NCI-H1417 (cell line): ENCODE data around the gene FSTL4.

ENCODE experiments used
- DNase-seq, 3 experiments: peaks; one replicate each; lab custom pipeline; 2025; lab: John Stamatoyannopoulos, UW

The FSTL4 gene

DNA sequence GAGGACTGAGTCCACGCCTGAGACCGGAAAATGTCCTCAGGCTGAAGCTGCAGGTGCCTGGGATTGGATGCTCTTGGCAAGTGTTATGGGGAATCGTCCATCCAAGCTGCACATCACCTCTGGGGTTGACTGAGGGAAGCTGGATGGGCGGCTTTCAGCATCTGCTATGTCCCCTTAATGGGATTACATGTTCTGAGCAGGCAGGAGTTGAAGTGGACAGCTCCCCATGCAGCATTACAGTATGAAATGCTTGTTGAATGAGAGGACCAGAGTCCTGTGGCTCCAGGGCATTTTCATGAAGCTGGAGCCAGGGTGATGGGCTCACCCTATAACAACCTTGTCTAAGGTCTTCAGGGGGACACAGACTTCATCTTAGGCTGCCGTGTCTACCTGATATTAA, 289.6 kb downstream of the FSTL4 start:
- DNase-seq: no peak

DNA sequence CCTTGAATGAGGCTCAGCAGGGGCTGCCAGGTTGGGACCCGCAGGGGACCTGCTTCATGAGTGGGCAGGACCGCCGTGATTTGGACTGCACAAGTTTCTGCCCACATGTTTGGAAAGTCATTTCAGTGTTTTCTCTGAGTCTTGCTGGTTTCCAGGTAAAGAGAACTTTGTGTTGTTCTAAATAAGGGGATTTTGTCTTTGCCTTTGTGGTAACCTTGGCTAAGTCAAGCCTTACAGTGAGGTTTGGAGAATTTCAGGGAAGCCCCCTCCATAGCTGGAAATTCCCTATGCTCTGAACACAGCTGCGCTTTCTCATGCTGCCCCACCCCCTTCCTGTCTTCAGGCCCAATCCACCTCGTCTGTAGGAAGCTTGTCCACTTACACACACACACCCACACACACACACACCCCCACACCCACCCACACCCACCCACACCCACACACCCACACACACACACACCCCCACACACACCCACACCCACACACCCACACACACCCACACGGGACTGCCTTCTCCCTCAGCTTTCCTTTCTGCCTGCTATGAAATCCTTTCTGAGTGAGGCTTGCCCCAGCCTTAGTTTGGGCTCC, 290.4 kb downstream of the FSTL4 start:
- no peak for DNase-seq

- no peak for DNase-seq
These were observed 291.0 kb downstream of the FSTL4 start for GRCh38 chr5:133321286-133321832.

- no peak for DNase-seq
These were observed 292.3 kb downstream of the FSTL4 start for GRCh38 chr5:133319905-133320520.

DNA sequence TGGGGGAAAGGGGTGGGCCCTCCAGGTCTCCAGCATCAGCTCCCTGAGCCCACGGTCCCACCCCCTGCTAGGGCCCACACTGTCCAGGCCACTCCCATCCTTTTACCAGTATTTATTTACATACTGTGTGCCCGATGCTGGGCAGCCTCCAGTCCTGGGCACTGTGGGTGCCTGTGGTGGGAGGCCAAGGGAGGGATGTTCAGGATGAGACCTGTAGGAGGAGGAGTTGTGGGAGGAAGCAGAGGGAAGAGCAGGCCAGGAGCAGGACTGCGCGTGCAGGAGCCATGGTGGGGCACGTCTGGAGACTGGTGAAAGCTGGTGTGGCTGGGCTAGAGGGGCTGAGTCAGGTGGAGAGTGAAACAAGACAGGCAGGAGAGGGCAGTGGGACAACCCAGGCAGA, 293.1 kb downstream of the FSTL4 start:
- no peak for DNase-seq

DNA sequence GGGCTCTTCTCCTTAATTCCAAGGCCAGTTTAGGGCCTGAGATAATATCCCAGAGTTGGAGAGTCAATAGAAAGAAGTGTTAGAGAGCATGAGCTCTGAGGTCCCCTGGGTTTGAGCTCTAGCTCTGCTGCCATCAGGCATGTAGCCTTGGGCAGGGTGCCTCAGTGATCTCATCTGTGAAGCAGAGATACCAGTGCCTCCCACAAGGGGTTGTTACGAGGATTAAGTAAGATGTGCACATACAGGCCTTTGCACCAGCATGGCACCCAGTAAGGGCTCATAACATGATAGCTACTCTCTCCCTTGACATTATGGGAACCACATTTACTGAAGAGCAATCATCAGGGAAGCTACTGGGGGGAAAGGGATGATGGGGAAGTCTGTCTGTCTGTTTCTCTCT, 294.8 kb downstream of the FSTL4 start:
- DNase-seq: no peak

DNA sequence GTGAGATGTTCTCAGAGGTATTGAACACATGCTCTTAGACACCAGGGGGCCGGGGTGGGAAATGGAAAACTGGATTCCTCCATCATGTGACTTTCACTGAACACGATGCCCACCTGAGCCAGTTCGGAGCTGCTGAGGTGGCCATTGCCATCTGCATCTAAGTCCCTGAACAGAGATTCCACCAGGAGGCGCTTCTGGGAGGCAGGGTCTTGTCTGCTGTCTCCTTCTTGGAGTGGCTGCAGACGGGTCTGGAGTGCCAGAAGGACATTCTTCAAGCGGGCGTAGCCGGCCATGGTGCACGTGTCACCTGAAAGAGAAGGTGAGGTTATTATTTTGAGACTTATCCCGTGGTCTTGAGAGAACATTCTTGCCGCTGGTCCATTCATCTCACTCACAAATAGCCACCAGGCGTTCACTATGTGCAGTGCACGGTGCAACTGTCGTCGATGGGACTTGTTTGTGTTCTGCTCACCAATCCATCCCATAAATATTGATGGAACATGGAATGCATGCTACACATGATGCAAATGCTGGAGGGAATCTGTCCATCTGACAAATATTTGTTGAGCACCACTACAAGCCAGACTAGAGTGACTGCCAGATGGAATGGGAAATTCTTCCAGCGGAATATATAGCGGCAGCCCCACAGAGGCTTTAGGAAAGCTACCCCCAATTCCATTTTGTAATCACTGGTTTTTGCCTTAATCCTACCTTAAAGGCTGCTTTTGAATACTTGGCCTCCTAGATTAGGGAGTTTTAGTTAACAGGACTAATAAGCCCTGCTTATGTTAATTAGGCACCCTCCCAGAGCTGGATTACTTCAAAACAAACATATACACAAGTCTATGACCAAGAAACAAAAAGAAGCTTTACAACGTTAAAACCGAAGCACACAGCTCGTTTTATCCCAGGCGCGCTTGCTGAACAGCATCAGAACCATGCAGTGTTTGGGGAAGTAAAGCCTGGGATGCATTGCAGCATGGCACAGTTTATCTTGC, 295.7 kb downstream of the FSTL4 start:
- no peak for DNase-seq

DNA sequence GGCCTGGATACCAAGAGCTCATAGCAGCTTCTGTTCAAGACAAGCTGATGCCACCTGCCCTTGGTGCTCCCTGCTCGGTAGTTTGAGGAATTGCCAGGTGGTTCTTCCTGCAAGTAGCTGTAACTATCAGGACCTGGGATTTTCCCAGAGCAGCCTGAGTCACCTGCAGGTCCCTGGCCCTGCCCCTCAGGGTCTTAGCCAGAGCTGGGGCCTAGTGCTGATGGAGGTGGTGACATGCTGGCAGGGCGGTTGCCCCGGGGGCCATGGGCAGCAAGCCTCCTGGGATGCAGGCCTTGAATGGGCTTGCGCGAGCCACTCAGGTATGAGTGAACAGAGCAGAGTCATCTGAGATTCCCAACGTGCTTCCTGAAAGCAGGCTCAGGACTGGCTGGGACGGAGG, 298.3 kb downstream of the FSTL4 start:
- peak in 2 of 3 experiments; percentile 26 to 73 for DNase-seq

GRCh38 chr5:133311176-133311575, 301.2 kb downstream of the FSTL4 start:
- DNase-seq: peak in 1 of 3 experiments; percentile 41

- DNase-seq: no peak
These were observed 302.2 kb downstream of the FSTL4 start for GRCh38 chr5:133309984-133310621.

DNA sequence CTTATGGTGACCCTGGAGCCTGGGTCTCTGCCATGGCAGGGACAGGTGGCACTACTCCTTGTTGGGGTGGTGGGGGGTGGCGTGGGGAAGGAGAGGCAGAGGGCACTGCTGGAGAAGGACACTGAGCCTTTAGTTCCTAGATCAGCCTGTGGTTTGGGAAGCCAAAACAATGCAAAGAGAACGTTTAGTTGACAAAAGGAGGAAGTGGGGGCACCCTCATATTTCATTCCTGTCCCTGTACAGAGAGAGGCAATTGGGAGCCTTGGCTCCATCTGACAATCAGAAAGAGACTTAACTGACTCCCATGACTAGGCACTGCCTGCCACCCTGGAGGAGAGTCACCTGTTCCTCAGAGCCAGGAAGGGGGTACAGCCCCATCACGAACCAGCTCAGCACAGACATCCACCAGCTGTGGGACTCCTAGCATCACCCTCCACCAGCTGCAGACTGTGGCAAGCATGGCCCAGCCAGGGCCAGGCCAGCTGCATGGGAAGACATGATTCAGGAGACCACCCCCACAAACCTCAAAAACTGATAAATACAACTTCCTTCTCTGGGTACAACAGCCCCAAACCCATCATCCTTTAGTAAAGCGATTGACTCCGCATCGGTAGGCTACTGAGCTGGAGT, 303.1 kb downstream of the FSTL4 start:
- no peak for DNase-seq

DNA sequence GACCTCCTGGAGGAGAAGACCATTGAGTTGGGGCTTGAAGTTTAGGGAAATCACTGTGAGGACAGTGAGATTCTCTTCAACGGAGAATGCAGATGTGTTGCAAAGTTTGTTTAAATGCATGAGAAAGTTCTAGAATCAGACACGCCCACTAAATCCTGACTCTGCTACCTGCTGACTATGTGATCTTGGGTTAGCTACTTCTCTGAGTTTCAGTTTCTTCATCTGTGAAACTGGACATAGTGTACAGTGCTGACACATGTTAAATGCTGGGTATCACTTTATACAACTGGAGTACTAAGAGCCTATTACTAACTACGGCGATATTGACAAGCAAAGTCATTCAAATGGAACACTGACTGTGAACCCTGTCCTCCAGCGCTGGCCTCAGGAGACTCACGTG, 305.1 kb downstream of the FSTL4 start:
- DNase-seq: no peak

- no peak for DNase-seq
These were observed 307.6 kb downstream of the FSTL4 start for GRCh38 chr5:133304707-133305216.

GRCh38 chr5:133304178-133304577, 308.2 kb downstream of the FSTL4 start:
- peak in 1 of 3 experiments; percentile 35 for DNase-seq

GRCh38 chr5:133303298-133303697, 309.0 kb downstream of the FSTL4 start:
- DNase-seq: no peak

DNA sequence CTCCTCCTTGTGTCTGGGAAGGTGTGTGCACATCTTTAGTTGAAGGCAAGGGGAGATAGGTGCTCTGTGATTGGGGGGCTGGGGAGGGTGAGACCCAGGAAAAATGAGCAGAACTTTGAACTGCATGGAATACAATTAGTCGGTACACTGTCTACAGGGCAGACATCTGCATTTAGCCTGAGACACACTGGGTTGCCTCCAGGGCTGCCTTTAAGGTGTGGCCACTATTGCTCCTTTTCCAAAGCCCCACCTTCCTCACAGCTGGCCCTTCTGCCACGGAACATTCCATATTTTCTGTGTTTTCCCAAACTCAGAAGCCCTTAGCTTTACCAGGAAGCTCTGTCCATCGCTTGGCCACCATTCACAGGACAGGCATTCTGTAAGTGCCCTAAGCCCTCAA, 312.6 kb downstream of the FSTL4 start:
- no peak for DNase-seq

DNA sequence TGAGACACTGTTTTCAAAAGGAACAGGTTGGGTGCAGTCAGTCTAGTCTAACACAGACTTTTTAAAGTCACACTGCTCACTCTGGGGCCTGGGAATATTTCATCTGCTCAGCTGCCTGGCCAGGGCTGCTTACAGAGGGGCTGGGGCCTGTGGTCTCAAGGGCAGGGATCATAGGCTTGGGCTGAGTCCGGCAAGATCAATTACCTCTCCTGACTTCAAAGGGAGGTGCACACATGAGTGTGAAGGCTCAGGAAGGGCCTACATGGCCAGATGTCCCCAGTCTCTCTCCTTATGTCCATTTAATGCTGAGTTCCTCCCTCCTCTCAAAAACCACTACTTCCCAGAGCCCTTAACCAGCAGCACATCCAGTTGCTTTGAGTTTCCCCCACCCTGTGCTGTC, 313.3 kb downstream of the FSTL4 start:
- no peak for DNase-seq

- peak in 2 of 3 experiments; percentile 5 to 32 for DNase-seq
These were observed 313.9 kb downstream of the FSTL4 start for GRCh38 chr5:133298447-133298846.

- DNase-seq: no peak
These were observed 315.0 kb downstream of the FSTL4 start for GRCh38 chr5:133297293-133297692.

GRCh38 chr5:133296624-133297023, 315.7 kb downstream of the FSTL4 start:
- no peak for DNase-seq

DNA sequence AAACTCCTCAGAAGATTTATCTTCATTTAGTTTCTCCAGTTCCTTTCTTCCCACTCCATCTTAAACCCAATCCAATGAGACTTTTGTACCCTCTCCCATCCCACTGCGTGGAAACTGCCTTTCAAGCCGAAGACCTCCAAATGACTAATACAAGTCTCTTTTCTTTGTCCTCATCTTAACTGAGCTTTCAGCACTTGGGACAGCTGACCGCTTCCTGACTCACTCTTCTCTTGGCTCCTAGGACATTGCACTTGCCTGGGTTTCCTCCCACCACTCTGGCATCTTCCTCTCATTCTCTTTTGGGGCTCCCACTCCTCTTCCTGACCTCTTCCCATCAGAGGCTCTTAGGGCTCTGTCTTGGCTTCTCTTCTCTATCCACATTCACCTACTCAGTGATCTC, 316.8 kb downstream of the FSTL4 start:
- no peak for DNase-seq
